Skin epidermis (tissue), 12 donors: ENCODE data around the gene TK1.
"Not testable (repeated sequence)": the region's sequence is repeated elsewhere in the genome, so short reads cannot be mapped to it uniquely, and the experiment has no call there.

Source experiments
- H3K27ac ChIP-seq, 21 experiments: fragments of 200-600 bp; sonication (generic) in 11 of 21; one replicate each; pipeline ENCODE4 v1.5.0; 2020; ENCODE audit warnings: mild to moderate bottlenecking in 3 of 21, inconsistent platforms in 2 of 21, moderate library complexity in 2 of 21
- H3K4me3 ChIP-seq, 7 experiments: fragments of 200-600 bp; sonication (generic) in 2 of 7; one replicate each; pipeline ENCODE4 v1.5.0; 2020; ENCODE audit warnings: inconsistent platforms in 2 of 7, mild to moderate bottlenecking in 2 of 7, moderate library complexity in 1 of 7

TK1 gene

GRCh38 chr17:78182504-78182903, 4.3 kb downstream of the TK1 start:
- H3K4me3 ChIP-seq = no peak overlapping the region

GRCh38 chr17:78180508-78180907, 6.3 kb downstream of the TK1 start:
- peak overlapping the region in 4 of 21 experiments; percentile 11 to 40 (median 26) for H3K27ac ChIP-seq
- H3K4me3 ChIP-seq = no peak overlapping the region

More at GRCh38 chr17:78182504-78182903, 4.3 kb downstream of the TK1 start:
- no peak overlapping the region for H3K27ac ChIP-seq

GRCh38 chr17:78180083-78180482, 6.8 kb downstream of the TK1 start:
- H3K27ac ChIP-seq = peak overlapping the region in 7 of 21 experiments; percentile 11 to 40 (median 36)
- H3K4me3 ChIP-seq = no peak overlapping the region

GRCh38 chr17:78179372-78179771, 7.5 kb downstream of the TK1 start:
- Histone ChIP-seq H3K27ac (peak overlapping the region in 3 of 21 experiments; percentile 16 to 36 (median 33)), H3K4me3 (no peak overlapping the region)

GRCh38 chr17:78176548-78177025, 10.3 kb downstream of the TK1 start:
- Histone ChIP-seq H3K4me3 (no peak overlapping the region), H3K27ac (peak overlapping the region in 1 of 21 experiments; percentile 10)

- peak overlapping the region in 9 of 21 experiments; percentile 1 to 84 (median 73) for H3K27ac ChIP-seq
Observed at GRCh38 chr17:78175643-78175981, 11.2 kb downstream of the TK1 start.

GRCh38 chr17:78174870-78175642, 11.8 kb downstream of the TK1 start:
- H3K4me3 ChIP-seq = no peak overlapping the region
- H3K27ac ChIP-seq = peak overlapping the region in 19 of 21 experiments; percentile 1 to 85 (median 66)

More at GRCh38 chr17:78175643-78175981, 11.2 kb downstream of the TK1 start:
- H3K4me3 ChIP-seq = no peak overlapping the region

GRCh38 chr17:78174346-78174869, 12.4 kb downstream of the TK1 start:
- Histone ChIP-seq H3K4me3 (no peak overlapping the region), H3K27ac (peak overlapping the region in 19 of 21 experiments; percentile 1 to 85 (median 66))

GRCh38 chr17:78173097-78173715, 13.6 kb downstream of the TK1 start:
- H3K4me3 ChIP-seq = no peak overlapping the region

GRCh38 chr17:78172249-78173051, 14.4 kb downstream of the TK1 start:
- Histone ChIP-seq H3K27ac (peak overlapping the region in 18 of 21 experiments; percentile 4 to 85 (median 64)), H3K4me3 (no peak overlapping the region)

More at GRCh38 chr17:78173097-78173715, 13.6 kb downstream of the TK1 start:
- peak overlapping the region in 17 of 21 experiments; percentile 14 to 85 (median 66) for H3K27ac ChIP-seq

- H3K27ac ChIP-seq = peak overlapping the region in 17 of 21 experiments; percentile 4 to 85 (median 47)
- H3K4me3 ChIP-seq = not testable (repeated sequence)
Observed at GRCh38 chr17:78171591-78172248, 15.1 kb downstream of the TK1 start.

- no peak overlapping the region for H3K4me3 ChIP-seq
Observed at GRCh38 chr17:78170692-78171590, 15.9 kb downstream of the TK1 start.

GRCh38 chr17:78168903-78169793, 17.7 kb downstream of the TK1 start:
- peak overlapping the region; percentile 54 to 99 (median 94) for H3K27ac ChIP-seq
- H3K4me3 ChIP-seq = peak overlapping the region; percentile 62 to 95 (median 76)

More at GRCh38 chr17:78170692-78171590, 15.9 kb downstream of the TK1 start:
- peak overlapping the region in 11 of 21 experiments; percentile 12 to 84 (median 47) for H3K27ac ChIP-seq

- H3K27ac ChIP-seq = peak within 1 kb of the TSS; percentile 54 to 99 (median 94)
- peak within 1 kb of the TSS; percentile 62 to 95 (median 76) for H3K4me3 ChIP-seq
Observed at GRCh38 chr17:78168242-78168902, 18.5 kb downstream of the TK1 start, which contains the start of gene SYNGR2. Gene SYNGR2 (plus strand): TSS chr17:78168581. CDS start chr17:78168617, 36 bp downstream.

- no peak overlapping the region for H3K27ac ChIP-seq
Observed at GRCh38 chr17:78166416-78166815, 20.4 kb downstream of the TK1 start.

More at GRCh38 chr17:78166416-78166815, 20.4 kb downstream of the TK1 start:
- H3K4me3 ChIP-seq = no peak overlapping the region
